Measurements from ENCODE around the gene ST6GALNAC2.

The ST6GALNAC2 gene

DNA sequence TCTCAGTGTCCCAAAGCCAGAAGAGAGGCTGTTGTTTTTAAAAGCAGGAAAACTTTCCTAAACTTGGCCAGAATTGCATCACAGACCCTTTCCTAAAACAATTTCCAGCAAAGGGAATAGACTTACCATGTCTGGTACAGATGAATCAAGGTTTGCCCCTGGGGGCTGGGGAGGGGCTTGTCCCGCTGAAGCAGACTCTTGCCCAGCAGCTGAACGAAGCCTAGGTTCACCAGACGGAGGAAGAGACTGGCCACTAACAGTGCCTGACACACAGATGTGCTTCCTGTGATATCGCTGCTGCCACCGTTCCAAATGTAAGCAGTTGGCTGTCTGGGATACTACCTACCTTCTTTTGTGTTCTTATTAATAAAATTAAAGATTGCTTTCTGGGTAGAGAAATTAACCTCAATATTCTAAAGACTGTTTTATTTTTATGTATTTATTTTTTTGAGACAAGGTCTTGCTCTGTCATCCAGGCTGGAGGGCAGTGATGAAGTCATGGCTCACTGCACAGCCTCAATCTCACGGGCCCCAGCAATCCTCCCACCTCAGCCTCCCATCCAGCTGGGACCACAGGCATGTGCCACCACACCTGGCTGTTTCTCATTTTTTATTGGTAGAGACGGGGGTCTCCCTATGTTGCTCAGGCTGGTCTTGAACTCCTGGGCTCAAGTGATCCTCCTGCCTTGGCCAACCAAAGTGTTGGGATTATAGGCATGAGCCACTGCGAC, 32.3 kb downstream of the ST6GALNAC2 start:
- DNase-seq = no peak

- no peak for DNase-seq
Measured at GRCh38 chr17:76551685-76552084, 34.0 kb downstream of the ST6GALNAC2 start.

- no peak for DNase-seq
Measured at GRCh38 chr17:76550712-76551615, 34.7 kb downstream of the ST6GALNAC2 start.

DNA sequence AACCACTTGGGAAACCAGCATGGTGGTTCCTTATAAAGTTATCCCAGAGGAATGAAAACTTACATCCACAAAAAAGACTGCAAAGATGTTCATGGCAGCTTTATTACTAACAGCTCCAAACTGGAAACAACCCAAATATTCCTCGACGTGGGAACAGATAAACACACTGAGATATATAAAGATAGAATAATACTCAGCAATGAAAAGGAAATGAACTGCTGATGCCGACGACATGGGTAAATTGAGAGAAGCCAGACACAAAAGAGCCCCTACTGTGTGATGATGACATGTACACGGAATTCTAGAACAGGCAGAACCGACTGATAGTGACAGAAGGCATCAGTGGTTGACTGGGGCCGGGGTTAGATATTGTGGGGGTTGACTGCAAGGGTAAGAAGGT, 36.1 kb downstream of the ST6GALNAC2 start:
- DNase-seq = no peak

DNA sequence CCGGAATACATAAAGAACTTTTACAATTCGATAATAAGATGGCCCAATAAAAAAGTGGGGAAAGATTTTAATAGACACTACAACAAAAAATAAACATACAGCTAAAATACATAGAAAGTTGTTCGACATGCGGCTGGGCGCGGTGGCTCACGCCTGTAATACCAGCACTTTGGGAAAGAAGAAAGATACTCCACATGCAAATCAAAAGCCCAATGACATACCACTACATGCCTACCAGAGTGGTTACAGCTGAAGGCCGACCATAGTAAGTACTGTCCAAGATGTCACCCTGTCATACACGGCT, 36.5 kb downstream of the ST6GALNAC2 start:
- DNase-seq = no peak

DNA sequence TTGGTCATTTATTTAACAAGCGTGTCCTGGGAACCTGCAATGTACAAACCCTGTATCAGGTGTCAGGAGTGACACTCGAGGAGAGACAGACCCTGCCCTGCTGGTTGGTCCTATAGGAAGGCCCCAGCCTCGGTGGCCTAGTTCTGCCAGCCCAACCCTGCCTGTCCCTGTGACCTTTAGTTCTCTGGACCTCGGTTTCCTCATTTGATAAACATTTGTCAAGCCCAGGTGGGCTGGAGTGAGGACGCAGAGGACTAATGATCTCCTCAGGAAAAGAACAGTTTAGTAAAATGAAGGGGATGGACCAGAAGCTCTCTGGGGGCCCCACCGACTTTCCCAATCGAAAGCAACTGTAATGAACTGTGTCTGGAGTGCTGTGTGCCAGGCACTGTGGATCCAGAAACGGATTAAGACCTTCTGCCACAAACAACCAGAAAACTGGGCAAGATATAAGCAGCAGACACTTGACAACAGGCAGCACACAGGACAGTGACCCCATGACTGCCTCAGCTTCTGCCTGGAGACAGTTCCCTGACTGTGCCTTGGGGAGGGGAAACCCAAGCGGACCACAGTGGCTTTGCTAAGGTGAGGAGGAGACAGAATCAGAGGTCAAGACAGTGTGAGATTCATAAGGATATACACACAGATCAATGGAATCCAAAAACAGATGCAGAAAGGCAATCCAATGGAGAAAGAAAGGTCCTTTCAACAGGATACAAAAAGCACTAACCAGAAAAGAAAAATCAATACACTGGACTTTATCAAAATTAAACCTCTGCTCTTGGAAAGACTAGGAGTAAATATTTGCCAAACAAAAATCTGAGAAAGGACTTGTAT, 37.1 kb downstream of the ST6GALNAC2 start:
- DNase-seq = no peak

- no peak for DNase-seq
Measured at GRCh38 chr17:76547642-76548202, 37.9 kb downstream of the ST6GALNAC2 start.

- DNase-seq = no peak
Measured at GRCh38 chr17:76547183-76547641, 38.4 kb downstream of the ST6GALNAC2 start.

DNA sequence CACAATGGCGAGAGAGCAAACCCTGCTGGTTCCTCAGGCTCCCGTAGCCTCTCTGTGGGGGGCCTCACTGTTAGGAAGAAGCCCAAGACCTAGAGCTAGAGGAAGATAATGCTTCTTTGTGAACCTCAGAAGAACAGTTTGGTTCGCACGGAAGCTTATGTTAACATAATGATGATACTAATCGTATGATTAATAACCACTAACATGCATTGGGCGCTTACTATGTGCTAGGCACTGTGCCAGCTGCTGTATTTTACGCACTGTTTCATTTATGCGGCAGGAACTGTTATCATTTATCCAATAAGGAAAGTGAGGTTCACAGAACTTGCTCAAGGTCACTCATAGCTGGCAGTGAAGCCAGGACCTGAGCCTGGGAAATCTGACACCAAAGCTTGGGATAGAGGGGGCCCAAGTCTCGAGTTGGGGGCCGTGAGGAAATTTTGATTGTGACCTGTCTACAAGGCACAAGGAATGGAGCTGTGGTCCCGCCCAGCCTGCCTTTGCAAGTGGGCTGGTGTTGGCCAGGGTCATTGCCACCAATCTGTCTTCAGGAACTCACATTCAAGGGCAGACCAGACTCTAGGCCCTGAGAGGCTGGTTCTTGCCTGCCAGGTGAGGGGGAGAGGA, 39.0 kb downstream of the ST6GALNAC2 start:
- DNase-seq = no peak

DNA sequence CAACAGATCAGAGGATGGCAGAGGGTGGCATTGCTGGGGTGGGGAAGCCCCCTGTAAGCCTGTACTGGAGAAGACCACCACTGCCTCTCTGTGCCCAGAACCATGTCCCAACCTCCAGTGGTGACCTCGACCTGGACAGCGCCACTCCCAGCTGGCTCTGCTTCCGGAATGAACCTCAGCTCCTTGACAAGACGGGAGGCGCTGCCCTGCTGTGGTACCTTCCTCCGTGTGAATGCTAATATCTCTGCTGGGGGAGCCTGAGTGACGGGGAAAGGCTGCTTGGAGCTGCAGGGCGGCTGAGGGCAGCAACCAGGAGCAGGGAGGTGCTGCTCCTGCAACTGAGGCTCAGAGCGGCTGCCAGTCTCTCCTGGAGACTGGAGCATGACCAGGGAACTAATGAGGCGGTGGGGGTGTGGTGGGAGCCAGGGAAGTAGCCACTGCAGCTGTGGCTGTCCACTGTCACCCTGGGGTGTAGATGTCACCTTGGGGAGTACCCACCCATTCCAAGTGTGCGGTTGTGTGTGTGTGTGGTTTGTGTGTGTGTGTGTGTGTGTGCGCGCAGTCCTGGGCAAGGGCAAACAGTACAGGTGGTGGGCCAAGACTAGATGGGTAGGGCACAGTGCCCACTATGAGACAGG, 39.6 kb downstream of the ST6GALNAC2 start:
- no peak for DNase-seq

DNA sequence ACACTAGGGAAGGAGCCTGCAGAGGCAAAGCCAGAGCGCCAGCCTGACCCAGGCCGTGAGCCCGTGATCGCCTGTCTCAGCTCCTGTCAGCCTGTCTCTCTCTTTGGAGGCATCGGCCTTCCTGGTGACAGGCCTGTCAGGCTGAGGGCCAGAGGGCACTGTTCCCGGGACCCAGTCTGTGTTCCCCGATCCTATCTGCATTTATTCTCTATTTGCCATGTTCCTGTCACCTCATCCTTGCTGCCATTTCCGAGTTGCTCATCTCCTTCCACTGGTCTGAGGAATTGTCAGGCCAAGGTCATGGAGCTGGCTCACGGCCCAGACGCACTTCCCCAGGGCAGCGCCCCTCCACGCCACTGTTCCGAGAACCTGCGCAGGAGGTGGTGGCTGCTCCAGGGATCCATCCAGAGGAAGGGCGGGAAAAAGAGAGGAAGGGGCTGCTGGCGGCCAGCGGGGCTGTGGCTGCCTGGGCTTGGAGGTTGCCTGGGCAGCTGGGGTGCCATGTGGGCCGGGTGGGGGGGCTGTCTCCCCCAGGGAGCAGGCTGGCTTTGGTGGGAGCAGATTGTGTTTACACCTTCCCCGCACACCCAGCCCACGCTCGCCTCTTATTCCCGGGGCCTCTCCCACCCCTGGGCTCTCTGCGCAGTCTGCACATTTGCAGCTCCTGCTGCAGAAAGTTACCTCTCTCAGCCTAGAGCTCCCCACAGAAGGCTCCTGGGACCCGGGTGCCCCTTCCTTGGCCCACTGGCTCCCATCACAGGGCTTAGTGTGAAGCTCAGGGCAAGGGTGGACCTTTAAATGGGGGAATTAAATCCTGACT, 40.9 kb downstream of the ST6GALNAC2 start:
- no peak for DNase-seq

DNA sequence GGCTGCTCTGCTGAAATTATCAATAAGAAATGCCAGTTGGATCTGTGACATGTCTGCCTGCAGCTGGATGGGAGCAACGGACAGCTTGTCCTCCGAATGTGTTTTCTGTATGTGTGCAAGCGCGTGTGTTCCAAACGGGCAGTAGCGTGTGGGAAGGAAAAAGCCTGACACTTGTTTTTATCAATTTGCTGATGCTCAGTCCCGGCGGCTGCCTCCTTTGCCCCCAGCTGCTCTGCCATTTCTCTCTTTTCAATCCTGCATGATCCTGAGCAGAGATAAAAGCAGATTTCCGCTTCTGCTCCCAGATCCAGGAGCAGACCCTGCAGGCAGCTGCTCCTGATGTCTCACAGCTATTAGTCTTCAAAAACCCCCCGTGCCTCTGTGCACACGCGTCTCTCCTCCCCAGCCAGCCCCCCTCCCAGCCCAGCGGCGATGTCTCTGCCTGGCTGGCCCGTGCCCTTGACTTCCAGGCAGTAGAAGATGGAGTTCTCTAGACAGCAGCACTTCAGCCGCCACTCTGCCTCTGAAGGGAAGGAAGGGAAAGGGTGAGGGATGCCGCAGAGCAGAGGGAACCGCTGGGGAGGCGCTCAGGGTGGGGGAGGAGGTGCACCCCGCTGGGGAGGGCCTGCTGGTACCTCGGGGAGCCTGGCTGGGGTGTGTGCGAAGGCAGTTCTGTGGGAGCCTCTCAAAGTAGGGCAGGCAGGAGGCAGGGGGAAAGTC, 41.7 kb downstream of the ST6GALNAC2 start:
- DNase-seq = no peak

DNA sequence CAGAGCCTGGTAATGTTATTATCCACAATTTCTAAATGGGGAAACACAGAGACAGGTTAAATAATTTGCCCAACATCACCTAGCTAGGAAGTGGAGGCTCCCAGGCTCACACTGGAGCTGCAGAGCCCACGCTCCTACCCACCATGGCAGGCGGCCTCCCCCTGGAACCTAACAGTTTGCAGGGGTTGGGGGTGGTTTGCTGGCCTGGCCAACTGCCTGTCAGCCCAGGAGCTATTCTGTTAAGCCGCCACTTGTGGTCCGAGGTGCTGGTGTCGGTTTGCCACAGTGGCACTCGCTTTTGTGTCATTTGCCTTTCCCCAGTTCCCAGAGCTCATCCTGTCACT, 42.2 kb downstream of the ST6GALNAC2 start:
- DNase-seq = no peak

GRCh38 chr17:76542984-76543383, 42.7 kb downstream of the ST6GALNAC2 start:
- DNase-seq = no peak

- DNase-seq = no peak
Measured at GRCh38 chr17:76542566-76542971, 43.1 kb downstream of the ST6GALNAC2 start.

- DNase-seq = no peak
Measured at GRCh38 chr17:76541739-76542454, 43.8 kb downstream of the ST6GALNAC2 start.

GRCh38 chr17:76540381-76541300, 45.0 kb downstream of the ST6GALNAC2 start:
- peak; percentile 56 to 90 for DNase-seq

DNA sequence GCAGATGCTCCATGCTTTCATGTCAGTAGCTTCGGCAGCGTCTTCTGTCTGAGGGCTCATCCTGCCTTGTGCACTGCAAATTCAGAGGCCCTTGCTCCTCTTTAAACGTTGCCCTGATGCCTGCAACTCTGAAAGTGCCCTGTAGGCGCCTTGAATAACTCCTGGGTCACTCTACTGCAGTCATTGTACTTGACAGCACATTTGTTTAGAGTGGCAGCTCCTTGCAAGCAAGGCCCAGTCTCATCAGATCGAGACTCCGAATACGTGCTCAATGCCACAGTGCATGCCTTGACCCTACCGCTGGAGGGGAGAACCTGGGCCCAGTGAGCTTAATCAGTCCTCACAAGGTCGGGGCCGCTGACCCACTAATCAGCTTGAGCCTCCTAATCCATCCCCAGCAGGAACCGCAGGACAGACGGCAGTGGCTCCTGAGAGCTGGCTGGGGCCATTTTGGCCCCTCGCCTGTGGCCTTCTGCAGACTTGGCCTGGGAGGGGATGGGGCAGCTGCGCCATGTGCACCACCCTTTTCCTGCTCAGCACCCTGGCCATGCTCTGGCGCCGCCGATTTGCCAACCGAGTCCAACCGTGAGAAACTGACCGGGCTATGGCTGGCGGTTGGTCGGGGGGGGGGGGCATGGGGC, 45.9 kb downstream of the ST6GALNAC2 start, which contains the start of gene PRCD:
Gene PRCD (plus strand): TSS at position 414 of the 641 bp plus-strand sequence. CDS start 98 bp downstream, at position 512.
- DNase-seq = no peak
